DMS153 (cell line): ENCODE data around the gene APPL2.
"Not testable (repeated sequence)": the region's sequence is repeated elsewhere in the genome, so short reads cannot be mapped to it uniquely, and the experiment has no call there.

Experiments used
- DNase-seq: peaks from one replicate; lab custom pipeline; 2025; lab: John Stamatoyannopoulos, UW

Gene APPL2

GRCh38 chr12:105256921-105257320 is 20.9 kb upstream of the APPL2 start:
- no peak for DNase-seq

- DNase-seq = not testable (repeated sequence)
Observed at GRCh38 chr12:105256431-105256830, 20.5 kb upstream of the APPL2 start.

DNA sequence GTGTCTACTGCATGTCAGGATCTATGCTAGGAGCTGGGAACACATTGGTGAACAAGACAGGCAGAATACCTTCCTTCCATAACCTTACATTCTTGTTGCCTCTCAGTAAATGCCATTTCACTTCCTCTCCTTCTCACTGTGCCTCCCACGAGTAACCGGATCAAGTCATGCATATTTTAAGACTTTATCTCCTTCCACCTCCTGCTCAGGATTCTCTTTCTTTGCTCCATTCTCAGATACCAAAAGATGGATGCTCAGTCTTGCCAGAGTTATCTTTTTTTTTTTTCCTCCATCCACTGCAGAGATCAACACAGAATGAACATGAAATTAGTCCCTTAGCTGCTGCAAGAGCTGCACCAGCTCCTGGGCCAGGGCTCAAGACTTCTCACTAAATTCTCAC is 20.0 kb upstream of the APPL2 start:
- no peak for DNase-seq

GRCh38 chr12:105253866-105254513 is 18.0 kb upstream of the APPL2 start:
- no peak for DNase-seq

- DNase-seq = no peak
Observed at GRCh38 chr12:105252901-105253300, 16.9 kb upstream of the APPL2 start.

- DNase-seq = not testable (repeated sequence)
Observed at GRCh38 chr12:105245776-105246427, 9.9 kb upstream of the APPL2 start.

GRCh38 chr12:105245291-105245690 is 9.3 kb upstream of the APPL2 start:
- DNase-seq = no peak

GRCh38 chr12:105240228-105240627 is 4.3 kb upstream of the APPL2 start:
- DNase-seq = no peak

DNA sequence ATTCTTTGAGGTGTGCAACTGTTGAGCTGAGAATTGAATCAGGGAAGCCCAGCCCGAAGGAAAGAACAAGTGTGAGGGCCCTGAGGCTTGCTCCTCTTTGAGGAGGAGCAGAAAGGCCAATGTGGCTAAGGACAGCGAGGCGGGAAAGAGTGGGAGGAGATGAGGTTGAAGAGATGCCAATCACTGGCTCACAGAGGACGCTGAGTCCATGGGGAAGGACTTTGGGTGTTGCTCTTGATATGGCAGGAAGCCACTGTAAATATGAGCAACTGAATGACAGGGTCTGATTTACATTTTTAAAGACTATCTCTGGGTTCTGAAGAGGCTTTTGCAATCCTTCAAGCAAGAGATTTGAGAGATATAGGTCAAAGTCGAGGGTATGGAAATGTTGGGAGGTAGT is 3.3 kb upstream of the APPL2 start:
- no peak for DNase-seq

- no peak for DNase-seq
Observed at GRCh38 chr12:105237666-105238065, 1.7 kb upstream of the APPL2 start.

DNA sequence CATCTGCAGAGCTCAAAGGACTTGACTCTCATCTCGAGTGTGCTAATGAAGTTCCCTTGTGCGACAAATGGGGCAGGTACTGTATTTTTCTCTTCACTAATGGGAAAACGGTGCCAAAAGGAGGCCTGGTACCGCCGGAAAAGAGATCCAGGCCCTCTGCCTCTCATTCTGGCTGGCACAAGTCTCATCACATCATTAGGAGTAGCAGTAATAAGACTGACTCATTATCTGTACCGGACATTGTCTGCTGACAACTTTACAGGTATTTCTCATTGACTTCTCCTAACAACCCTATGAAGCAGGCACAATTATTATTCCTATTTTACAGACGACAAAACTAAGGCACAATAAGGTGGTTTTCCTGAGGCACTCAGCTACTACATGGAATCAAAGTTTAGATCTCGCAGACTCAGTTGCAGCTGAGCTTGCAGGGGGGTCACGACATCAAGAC is 668 bp downstream of the APPL2 start:
- DNase-seq = no peak

DNA sequence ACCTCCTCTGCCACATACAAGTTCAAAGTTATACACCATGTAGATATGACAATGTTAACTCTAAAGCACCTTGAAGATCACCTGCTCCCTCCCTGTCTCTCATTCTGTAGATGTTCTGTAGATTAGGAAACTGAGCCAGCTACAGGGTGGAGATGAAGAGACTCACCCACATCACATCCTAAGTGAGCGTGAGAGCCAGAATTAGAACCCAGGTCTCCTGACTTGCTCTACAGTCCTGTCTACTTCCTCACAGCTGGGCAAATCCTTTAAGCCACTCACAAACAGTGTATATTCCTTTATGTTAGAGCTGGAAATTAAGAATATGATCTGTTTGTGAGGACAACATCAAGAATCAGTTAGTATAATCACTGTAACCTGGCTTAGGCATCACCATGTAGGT is 1.8 kb downstream of the APPL2 start:
- DNase-seq = no peak

GRCh38 chr12:105233041-105233905 is 2.7 kb downstream of the APPL2 start:
- DNase-seq = no peak

DNA sequence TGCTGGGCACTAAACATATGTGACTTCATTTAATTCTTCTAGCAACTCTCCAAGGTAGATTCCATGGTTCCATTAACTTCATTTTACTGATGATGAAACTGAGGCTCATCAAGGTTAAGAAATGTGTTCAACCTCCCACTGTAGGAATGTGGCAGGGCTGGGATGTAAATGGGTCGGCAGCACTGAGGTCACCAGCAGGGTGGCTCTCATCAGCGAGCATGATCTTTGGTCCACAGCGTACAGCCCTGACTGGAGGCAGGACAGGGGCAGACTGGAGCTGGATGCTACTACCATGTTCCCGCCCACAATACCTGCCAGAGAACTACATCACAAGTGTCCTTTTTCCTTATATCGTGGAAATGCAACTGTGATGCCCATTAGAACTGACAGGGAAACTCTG is 4.6 kb downstream of the APPL2 start:
- DNase-seq = no peak

DNA sequence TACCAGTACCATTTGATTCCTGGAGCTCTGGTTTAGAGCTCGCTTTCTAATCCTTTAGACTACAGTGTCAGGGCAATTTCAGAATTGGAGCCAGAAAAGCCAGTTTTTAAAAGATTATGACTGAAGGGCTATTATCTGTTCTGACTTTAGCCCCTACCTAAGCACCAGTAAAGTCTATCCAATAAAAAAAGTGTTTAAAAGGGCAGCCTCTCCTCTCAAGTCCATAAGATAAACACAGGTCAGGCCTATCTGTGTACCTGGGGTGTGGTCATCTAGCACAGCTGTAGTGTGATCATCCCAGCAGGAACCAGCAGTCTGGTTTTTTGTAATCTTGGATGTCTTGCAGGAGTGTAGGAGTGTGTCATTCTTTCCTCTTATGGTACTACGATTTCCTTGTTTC is 6.6 kb downstream of the APPL2 start:
- DNase-seq = no peak

DNA sequence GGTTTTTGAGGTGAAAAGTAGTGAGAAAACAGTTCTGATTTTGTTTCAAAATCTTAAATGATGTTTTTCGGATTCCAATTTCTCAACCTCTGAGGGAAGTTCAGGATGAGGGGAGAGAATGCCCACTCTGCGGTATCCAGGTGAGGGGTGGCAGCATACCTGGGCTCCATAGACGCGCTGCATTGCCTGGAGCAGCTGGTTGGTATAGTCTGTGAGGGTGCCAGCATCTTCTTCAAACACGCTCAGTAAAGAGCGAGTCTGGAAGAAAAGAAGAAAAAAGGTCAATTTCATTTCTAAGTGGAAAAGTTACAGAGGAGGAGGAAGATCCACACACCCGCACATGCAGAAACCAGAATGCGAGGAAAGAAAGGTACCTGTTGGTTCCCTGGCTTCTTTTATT is 7.0 kb downstream of the APPL2 start:
- DNase-seq = no peak

DNA sequence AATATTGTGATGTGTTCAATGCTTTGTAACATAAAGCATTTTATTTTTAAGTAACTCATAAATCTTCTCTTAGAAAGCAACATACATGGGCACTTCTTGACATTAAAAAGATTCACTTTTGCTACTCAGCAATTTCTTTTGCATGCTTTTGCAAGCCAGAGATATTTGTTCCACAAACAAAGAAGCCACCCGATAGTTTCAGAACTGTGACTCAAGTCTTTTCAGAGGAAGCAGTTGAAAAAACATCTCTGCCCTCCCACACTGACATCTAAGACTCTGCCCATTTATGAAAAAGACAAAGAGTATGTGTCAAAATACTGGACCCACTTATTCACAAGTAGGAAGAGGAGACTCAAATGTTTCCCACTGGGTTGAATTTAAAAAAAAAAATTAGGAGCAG is 7.5 kb downstream of the APPL2 start:
- no peak for DNase-seq

DNA sequence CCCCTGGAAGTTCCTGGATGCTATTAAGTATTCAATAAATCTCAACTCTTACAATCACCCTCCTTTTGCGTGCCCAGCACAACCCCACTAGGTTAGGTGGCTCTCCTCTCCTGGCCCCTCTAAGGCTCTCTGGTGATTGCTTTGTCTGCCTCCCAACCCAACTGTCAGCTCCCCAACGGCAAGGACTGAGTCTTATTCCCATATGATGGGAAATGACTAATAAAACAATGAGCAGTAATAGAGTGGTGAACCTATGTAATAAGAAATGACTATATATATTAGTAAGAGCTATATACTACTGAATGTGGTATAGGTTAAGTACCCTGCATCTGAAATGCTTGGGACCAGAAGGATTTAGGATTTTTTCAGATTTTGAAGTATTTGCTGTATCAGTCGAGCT is 8.1 kb downstream of the APPL2 start:
- DNase-seq = no peak

GRCh38 chr12:105226219-105226618 is 9.8 kb downstream of the APPL2 start:
- DNase-seq = no peak

DNA sequence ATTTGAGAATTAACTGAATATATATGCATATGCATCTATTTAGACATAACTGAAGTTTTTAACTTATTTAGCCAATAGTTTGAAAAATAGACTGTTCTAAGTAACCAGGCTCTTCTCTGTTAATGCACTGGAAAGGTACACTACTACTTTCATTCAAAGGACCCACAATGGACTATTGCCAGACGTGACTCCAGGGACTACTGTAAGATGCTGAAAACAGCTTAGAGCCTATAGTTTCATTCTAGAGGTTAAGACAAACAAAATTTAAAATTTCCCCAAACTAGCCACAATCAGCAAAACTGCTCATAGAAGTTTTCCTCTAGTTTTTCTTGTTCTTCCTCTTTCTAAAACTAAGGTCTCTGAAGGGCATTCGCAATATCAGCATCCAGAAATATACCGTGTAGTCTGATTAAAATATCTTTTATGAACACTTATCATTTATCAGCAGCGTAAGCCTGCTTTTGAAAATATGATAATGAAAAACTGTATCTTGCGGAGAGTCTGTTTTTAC is 10.4 kb downstream of the APPL2 start:
- no peak for DNase-seq

DNA sequence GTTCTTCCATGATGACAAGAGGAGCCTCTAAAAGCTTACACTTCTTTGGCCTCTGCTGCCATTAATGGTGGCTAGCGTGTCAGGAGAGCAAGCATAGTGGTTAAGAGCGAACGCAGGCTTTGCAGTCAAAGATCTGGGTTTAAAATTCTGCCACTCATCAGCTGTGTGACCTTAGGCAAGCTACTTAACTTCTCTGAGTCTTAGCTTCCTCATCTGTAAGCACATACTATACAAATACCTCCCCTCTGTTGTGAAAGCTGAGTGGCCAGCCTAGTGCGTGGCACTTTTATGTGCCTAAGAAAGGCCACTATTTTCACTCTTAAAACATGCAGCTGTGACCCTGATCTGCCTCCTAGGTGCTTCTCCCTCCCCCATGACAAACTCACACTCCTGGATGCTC is 11.6 kb downstream of the APPL2 start:
- DNase-seq = no peak

DNA sequence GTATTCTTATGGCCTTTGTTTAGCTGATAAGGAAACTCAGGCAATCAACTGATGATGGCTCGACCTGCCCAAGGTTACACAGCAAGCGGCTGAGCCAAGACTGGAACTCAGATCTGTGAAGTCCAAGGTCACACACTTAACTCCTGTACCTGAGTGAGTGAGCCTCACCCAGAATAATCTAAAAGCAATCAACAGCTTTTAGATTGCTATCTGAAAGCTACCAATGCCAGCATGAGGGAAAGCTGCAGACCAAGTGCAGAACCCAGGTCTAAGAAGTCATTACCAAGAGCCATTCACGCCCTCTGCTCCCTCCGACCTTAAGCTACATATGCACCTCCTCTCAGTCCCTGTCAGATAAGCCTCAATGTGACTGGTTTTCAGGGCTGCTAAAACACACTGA is 12.1 kb downstream of the APPL2 start:
- DNase-seq = no peak

DNA sequence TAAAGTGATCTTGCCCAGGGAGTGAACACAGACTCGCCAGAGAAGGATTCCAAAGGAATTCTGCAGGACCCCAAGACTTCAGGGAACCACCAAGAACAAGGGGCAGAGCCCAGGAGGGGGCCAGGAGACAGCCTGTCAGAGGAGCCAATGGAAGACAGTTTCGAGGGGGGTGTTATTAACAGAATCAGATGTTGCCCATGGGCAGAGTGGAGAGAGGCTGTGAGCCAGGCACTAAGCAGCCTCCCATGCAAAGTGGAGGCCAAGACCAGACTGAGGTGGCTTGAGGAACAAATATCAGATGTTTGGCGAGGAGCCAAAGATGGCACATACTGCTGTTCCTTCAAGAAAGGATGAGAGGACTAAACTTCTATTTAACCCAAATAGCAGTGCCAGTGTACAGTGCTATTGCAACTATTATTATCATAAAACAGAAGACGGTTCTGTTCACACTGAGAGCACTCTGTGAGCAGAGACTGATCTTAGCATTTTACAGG is 12.6 kb downstream of the APPL2 start:
- no peak for DNase-seq
